Ovary (tissue), 9 donors: ENCODE data around the gene BAIAP2L1. TPM values are rescaled to one million over a fixed set of nuclear protein-coding genes. Genes with fewer than 3 reads are reported as not detected.
"Not testable (repeated sequence)": the region's sequence is repeated elsewhere in the genome, so short reads cannot be mapped to it uniquely, and the experiment has no call there.

Experiments used
- DNase-seq, 5 donors: peaks; one replicate each; pipeline ENCODE4 v3.0.0-alpha.2; 2019 to 2020
- H3K27ac ChIP-seq, 2 donors: fragments of 200-600 bp; one replicate each; pipeline versions ENCODE4 v1.5.1 to v1.8.0; 2019 to 2022
- H3K27me3 ChIP-seq: fragments of 200-600 bp; one replicate; pipeline ENCODE4 v1.8.0; 2022
- H3K36me3 ChIP-seq: fragments of 200-600 bp; sonication (generic); one replicate; pipeline ENCODE4 v1.5.1; 2019
- H3K4me1 ChIP-seq: one replicate; pipeline ENCODE4 v1.8.1; 2013; ENCODE audit warnings: mild to moderate bottlenecking, moderate library complexity; ENCODE audit not compliant: insufficient read depth
- H3K4me3 ChIP-seq: fragments of 200-600 bp; sonication (generic); one replicate; pipeline ENCODE4 v1.5.1; 2017
- H3K9me3 ChIP-seq, 2 donors: fragments of 200-600 bp in 1 of 2; sonication (generic) in 1 of 2; one replicate each; pipeline versions ENCODE4 v1.5.1 to v1.8.1; 2013 to 2019; ENCODE audit warnings: mild to moderate bottlenecking in 1 of 2, moderate library complexity in 1 of 2
- EP300 ChIP-seq: sonication (generic); formaldehyde crosslinking; IDR thresholded peaks from one replicate; pipeline ENCODE4 v1.6.1; 2017; ENCODE audit warnings: antibody characterized with exemption
- POLR2A ChIP-seq: fragments of 450-650 bp; IDR thresholded peaks from one replicate; pipeline ENCODE4 v1.6.1; 2017; ENCODE audit warnings: antibody characterized with exemption, mild to moderate bottlenecking, moderate library complexity
- WGBS, 3 donors: extraction: QIAGEN DNeasy Blood & Tissue Kit in 1 of 3; methylation state at CpG; one replicate each; pipeline versions ENCODE4 v1.1.5 to v1.1.7; 2013 to 2017; 5-methylcytosine and 5-hydroxymethylcytosine counted together
- intact Hi-C, 4 donors: fragments of 100-400 bp; cut with DNase I; formaldehyde crosslinking; loops; one replicate each; pipeline versions ENCODE4 v1.11.0 to v1.15.1; 2022 to 2023
- polyA plus RNA-seq, 2 donors: library from polyadenylated mRNA; stranded (reverse); fragments of 200-250 nt in 1 of 2; fragments of 350-450 nt in 1 of 2; fragmentation: Illumina TruSeq in 1 of 2; extraction: RNeasy Lipid Tissue Mini Kit (QIAGEN cat#74804) in 1 of 2; gene quantifications; one replicate each; pipeline ENCODE4 v1.2.3, GENCODE V29; 2013 to 2014
- total RNA-seq, 7 donors: library from RNA; depleted of rRNA in 2 of 7; stranded (reverse); fragments of >200 nt in 2 of 7; fragmentation: NEBNext Ultra II Directional in 3 of 7; extraction: Animal tissue kit (Norgen Biotek cat#: 25700) in 3 of 7; gene quantifications; one replicate each; pipeline versions ENCODE4 v1.1.0 to v1.2.4, GENCODE V29; 2016 to 2023
- TF ChIP-seq, protein P1 (sequence below), 3 donors: fragments of 450-650 bp in 2 of 3; fragments of 200-600 bp in 1 of 3; IDR thresholded peaks; one replicate each; pipeline versions ENCODE4 v1.5.1 to v1.8.0; 2016 to 2022; ENCODE audit warnings: antibody characterized with exemption in 3 of 3, mild to moderate bottlenecking in 1 of 3
- donor health status: DM: no; HTN: no; CAD: no; lungs with moderate emphysema.
- donor health status: DM: no; HTN: no; CAD: no.
- donor health status: Bipolar disorder and iron deficiency.
- donor health status: DM: yes; HTN: yes; CAD: no.
- donor health status: DM: no; HTN: no; CAD: no.
- donor health status: DM: yes; HTN: yes; CAD: no.

Gene BAIAP2L1
- total and polyA plus RNA-seq, 9 donors = 0.73 to 7.9 (median 1.9) TPM

DNA sequence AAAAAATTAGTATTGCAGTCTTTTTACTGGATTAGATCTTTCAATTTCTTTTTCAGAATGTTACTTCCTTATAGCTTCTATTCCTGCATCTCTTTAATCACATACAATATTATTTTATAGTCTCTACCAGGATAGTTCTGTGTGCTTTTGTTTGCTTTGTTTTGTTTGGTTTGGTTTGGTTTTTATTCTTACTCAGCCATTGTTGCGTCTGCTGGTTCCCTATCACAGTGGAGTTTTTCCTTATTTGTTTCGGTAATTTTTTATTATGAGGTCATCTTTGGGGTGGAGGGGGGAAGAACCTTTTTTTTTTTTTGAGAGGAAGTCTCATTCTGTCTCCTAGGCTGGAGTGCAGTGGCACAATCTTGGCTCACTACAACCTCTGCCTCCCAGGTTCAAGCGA lies 9.0 kb upstream of the BAIAP2L1 start:
- Histone ChIP-seq H3K9me3 (no peaks in the 10 kb centered on the region), H3K27me3 (no peaks in the 10 kb centered on the region), H3K4me1 (no peaks in the 10 kb centered on the region), H3K4me3 (no peak overlapping the region), H3K27ac (no peak overlapping the region), H3K36me3 (no peaks in the 10 kb centered on the region)
- TF ChIP-seq, protein P1, sequence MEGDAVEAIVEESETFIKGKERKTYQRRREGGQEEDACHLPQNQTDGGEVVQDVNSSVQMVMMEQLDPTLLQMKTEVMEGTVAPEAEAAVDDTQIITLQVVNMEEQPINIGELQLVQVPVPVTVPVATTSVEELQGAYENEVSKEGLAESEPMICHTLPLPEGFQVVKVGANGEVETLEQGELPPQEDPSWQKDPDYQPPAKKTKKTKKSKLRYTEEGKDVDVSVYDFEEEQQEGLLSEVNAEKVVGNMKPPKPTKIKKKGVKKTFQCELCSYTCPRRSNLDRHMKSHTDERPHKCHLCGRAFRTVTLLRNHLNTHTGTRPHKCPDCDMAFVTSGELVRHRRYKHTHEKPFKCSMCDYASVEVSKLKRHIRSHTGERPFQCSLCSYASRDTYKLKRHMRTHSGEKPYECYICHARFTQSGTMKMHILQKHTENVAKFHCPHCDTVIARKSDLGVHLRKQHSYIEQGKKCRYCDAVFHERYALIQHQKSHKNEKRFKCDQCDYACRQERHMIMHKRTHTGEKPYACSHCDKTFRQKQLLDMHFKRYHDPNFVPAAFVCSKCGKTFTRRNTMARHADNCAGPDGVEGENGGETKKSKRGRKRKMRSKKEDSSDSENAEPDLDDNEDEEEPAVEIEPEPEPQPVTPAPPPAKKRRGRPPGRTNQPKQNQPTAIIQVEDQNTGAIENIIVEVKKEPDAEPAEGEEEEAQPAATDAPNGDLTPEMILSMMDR (IDR thresholded peaks at IDR 0.05) = no peak
- TF ChIP-seq EP300 = no peak
- no peak for TF ChIP-seq POLR2A
- no peak for DNase-seq
- intact Hi-C loops = no loop called here
- 35 to 62% (median 46%) methylated on average over 3 of the region's 3 CpGs for WGBS, 3 donors

DNA sequence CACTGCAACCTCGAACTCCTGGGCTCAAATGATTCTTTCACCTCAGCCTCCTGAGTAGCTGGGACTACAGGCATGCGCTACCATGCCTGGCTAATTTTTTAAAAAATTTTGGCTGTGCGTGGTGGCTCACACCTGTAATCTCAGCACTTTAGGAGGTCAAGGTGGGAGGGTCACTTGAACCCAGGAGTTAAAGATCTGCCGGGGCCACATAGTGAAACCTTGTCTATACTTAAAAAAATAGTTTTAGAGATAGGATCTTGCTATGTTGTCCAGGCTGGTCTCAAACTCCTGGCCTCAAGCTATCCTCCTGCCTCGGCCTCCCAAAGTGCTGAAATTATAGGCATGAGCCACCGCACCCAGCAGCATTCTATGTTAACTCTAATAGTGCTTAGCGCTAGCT lies 7.3 kb upstream of the BAIAP2L1 start:
- H3K27ac ChIP-seq, H3K4me1 ChIP-seq, intact Hi-C loops, H3K36me3 ChIP-seq, H3K9me3 ChIP-seq, H3K27me3 ChIP-seq, H3K4me3 ChIP-seq, DNase-seq: not testable (repeated sequence)
- WGBS, 3 donors = 92 to 94% (median 92%) methylated on average over 7 of the region's 7 CpGs

DNA sequence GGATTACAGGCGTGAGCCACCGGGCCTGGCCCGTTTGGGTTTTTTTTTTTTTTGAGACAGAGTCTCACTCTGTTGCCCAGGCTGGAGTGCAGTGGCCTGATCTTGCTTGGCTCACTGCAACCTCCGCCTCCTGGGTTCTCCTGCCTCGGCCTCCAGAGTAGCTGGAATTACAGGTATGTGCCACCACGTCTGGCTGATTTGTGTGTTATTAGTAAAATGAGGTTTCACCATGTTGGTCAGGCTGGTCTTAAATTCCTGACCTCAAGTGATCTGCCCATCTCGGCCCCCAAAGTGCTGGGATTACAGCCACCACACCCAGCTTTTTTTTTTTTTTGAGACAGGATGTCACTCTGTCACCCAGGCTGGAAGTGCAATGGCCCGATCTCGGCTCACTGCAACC lies 5.9 kb upstream of the BAIAP2L1 start:
- H3K4me1 ChIP-seq = no peaks in the 10 kb centered on the region
- intact Hi-C loops = no loop called here
- no peak overlapping the region for H3K27ac ChIP-seq
- no peaks in the 10 kb centered on the region for H3K36me3 ChIP-seq
- TF ChIP-seq EP300 = no peak
- TF ChIP-seq, protein P1 (IDR thresholded peaks at IDR 0.05) = no peak
- no peak for TF ChIP-seq POLR2A
- no peak overlapping the region for H3K4me3 ChIP-seq
- H3K27me3 ChIP-seq = no peaks in the 10 kb centered on the region
- DNase-seq = no peak
- 83 to 90% (median 87%) methylated on average over 9 of the region's 9 CpGs for WGBS, 3 donors
- H3K9me3 ChIP-seq = no peaks in the 10 kb centered on the region

DNA sequence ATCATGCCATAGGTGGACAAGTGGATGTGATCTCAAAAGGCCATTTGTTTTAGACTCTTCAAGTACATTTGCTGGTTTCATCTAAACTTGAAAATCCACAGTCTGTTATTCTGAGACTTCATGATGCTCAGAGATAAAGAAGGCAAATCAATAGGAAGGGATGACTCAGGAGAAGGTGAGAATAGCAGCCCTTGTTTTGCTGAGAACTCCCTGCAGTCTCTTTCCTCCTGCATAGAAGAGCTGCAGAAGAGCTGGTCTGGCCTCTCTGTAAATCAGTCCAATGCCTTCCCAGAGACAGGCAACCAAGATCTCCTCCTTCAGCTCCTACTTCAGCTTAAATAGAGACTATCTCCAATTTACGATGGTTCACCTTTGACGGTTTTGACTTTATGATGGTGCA lies 4.0 kb upstream of the BAIAP2L1 start:
- intact Hi-C loops = no loop called here
- no peaks in the 10 kb centered on the region for H3K9me3 ChIP-seq
- no peak overlapping the region for H3K27ac ChIP-seq
- no peak overlapping the region for H3K4me3 ChIP-seq
- H3K4me1 ChIP-seq = peaks cover 3% of the 10 kb centered on the region
- 57 to 67% (median 66%) methylated on average over 2 of the region's 2 CpGs for WGBS, 3 donors
- TF ChIP-seq, protein P1 (IDR thresholded peaks at IDR 0.05) = no peak
- TF ChIP-seq POLR2A (no peak), EP300 (no peak)
- no peaks in the 10 kb centered on the region for H3K27me3 ChIP-seq
- H3K36me3 ChIP-seq = no peaks in the 10 kb centered on the region
- DNase-seq = no peak

DNA sequence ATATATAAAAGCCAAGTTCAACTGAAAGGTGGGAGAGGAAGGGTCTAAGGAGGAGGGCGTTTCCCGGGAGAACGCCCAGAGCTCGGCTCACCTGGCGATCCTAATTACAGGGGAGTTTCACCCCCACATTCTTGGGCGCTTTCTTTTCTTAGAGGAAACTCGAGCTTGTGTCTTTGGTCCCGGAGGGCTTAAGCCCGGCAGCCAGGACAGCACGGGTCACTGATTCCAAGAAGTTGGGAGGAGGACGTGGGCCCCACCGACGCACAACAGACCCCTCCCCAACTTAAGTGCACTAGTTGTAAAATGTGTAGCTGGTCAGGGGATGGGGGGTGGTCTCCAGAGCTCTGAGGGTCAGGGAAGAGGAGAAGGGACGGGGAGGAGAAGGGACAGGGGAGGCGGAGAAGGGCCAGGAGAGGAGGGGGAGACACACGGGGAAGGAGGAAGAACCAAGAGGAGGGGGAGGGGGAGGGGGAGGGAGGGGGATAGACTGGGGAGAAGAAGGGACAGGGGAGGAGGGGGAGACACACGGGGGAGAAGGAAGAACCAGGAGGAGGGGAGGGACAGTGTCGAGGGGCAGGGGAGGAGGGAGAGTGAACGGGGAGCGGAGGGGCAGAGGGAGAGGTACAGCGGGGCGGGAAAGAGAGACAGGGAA lies 874 bp downstream of the BAIAP2L1 start:
- WGBS, 3 donors = 7 to 13% (median 11%) methylated on average over 17 to 20 of the region's 22 CpGs
- Histone ChIP-seq H3K36me3 (no peaks in the 10 kb centered on the region), H3K27me3 (no peaks in the 10 kb centered on the region), H3K4me3 (peak overlapping the region; percentile 43), H3K9me3 (no peaks in the 10 kb centered on the region), H3K27ac (no peak overlapping the region), H3K4me1 (peaks cover 3% of the 10 kb centered on the region)
- intact Hi-C loops = no loop called here
- no peak for DNase-seq
- TF ChIP-seq, protein P1 (IDR thresholded peaks at IDR 0.05) = no peak
- TF ChIP-seq EP300 = no peak
- no peak for TF ChIP-seq POLR2A
